ENCODE data around the gene PIGN.

Gene PIGN

DNA sequence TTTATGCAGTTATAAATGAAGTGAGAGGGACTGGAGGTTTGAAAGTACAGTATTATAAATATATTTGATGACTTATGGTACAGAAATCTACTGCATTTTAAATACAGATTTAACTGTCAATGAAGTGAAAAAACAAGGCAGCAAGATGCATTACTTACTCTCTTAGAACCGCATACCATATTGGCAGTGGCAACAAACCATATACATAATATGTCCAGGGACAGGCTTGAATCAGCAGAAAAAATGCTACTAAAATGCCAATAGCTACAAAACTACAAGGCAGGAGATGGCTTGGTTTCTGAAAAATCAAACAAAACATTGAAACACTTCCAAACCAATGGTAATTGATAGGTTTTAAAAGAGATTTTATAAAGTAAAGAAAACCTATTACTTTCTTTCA, 77.2 kb downstream of the PIGN start:
- Histone ChIP-seq H3K4me1 (ENCODE audit: control insufficient read depth in 1 of 2, insufficient read depth in 1 of 2, low read depth in 1 of 2, low read length in 1 of 2) (no peaks in the 10 kb centered on the region), H3K27ac (no peak overlapping the region), H3K27me3 (no peaks in the 10 kb centered on the region), H3K36me3 (no peaks in the 10 kb centered on the region), H3K4me3 (ENCODE audit: low read depth in 1 of 2, low read length in 1 of 2) (no peak overlapping the region), H3K9me3 (no peaks in the 10 kb centered on the region)
- no peak for TF ChIP-seq CTCF (IDR thresholded peaks at IDR 0.05)

DNA sequence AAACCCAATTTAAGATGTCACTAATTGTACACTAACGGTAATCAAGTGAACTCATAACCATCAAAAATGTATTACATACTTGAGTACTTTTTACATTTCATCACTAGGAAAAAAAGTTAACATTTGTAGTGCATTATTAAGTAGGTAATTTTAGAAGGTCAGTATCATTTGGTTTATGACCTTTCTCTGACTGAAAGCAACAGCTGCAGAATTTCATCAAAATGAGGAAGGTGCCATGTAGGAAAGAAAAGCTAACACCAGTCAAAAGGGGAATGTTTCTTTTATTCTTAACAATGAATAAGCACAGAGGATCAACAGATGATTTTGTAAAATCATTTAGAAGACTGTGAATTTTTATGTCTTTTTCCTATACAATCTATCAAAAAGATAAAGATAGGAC, 79.0 kb downstream of the PIGN start:
- no peak overlapping the region for H3K4me3 ChIP-seq (ENCODE audit: low read depth in 1 of 2, low read length in 1 of 2)

DNA sequence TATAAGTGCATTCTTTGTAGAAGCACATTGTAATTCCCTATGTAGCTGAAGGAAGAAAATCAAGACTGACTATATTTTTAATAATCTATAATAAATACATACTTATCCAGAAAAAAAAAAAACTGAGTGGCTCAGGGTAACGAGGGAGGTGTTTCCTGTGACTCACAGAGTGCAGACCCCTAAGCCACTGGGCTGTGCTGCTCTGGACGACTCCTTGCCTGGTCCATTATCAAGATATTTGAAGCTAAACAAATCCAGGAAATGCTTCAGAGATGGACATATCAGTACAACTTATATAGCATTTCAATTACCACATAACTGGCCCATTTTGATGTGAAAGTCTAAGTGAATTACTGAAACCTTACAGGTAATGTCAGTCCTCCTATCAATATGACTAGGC, 80.6 kb downstream of the PIGN start:
- TF ChIP-seq CTCF (IDR thresholded peaks at IDR 0.05), result no peak
- H3K36me3 ChIP-seq, result no peaks in the 10 kb centered on the region
- H3K9me3 ChIP-seq, result no peaks in the 10 kb centered on the region
- H3K27ac ChIP-seq, result no peak overlapping the region
- H3K4me1 ChIP-seq (ENCODE audit: control insufficient read depth in 1 of 2, insufficient read depth in 1 of 2, low read depth in 1 of 2, low read length in 1 of 2), result peaks cover 2 to 25% of the 10 kb centered on the region in 2 experiments
- no peaks in the 10 kb centered on the region for H3K27me3 ChIP-seq
- no peak overlapping the region for H3K4me3 ChIP-seq (ENCODE audit: low read depth in 1 of 2, low read length in 1 of 2)

More for the DNA sequence above, 79.0 kb downstream of the PIGN start:
- Histone ChIP-seq H3K36me3 (no peaks in the 10 kb centered on the region), H3K27me3 (no peaks in the 10 kb centered on the region), H3K9me3 (no peaks in the 10 kb centered on the region), H3K4me1 (ENCODE audit: control insufficient read depth in 1 of 2, insufficient read depth in 1 of 2, low read depth in 1 of 2, low read length in 1 of 2) (peaks cover 0 to 11% of the 10 kb centered on the region in 2 experiments), H3K27ac (no peak overlapping the region)
- no peak for TF ChIP-seq CTCF (IDR thresholded peaks at IDR 0.05)

GRCh38 chr18:62105376-62105775, 81.5 kb downstream of the PIGN start:
- TF ChIP-seq CTCF (IDR thresholded peaks at IDR 0.05), result no peak
- Histone ChIP-seq H3K9me3 (no peaks in the 10 kb centered on the region), H3K36me3 (no peaks in the 10 kb centered on the region), H3K4me3 (ENCODE audit: low read depth in 1 of 2, low read length in 1 of 2) (no peak overlapping the region), H3K4me1 (ENCODE audit: control insufficient read depth in 1 of 2, insufficient read depth in 1 of 2, low read depth in 1 of 2, low read length in 1 of 2) (peaks cover 4 to 30% of the 10 kb centered on the region in 2 experiments), H3K27ac (no peak overlapping the region), H3K27me3 (no peaks in the 10 kb centered on the region)

- Histone ChIP-seq H3K27ac (no peak overlapping the region), H3K4me1 (ENCODE audit: control insufficient read depth in 1 of 2, insufficient read depth in 1 of 2, low read depth in 1 of 2, low read length in 1 of 2) (peaks cover 4 to 30% of the 10 kb centered on the region in 2 experiments), H3K36me3 (peaks cover 4% of the 10 kb centered on the region), H3K27me3 (no peaks in the 10 kb centered on the region), H3K4me3 (ENCODE audit: low read depth in 1 of 2, low read length in 1 of 2) (no peak overlapping the region), H3K9me3 (no peaks in the 10 kb centered on the region)
- TF ChIP-seq CTCF (IDR thresholded peaks at IDR 0.05), result no peak
Observed at GRCh38 chr18:62102221-62102620, 84.6 kb downstream of the PIGN start.

DNA sequence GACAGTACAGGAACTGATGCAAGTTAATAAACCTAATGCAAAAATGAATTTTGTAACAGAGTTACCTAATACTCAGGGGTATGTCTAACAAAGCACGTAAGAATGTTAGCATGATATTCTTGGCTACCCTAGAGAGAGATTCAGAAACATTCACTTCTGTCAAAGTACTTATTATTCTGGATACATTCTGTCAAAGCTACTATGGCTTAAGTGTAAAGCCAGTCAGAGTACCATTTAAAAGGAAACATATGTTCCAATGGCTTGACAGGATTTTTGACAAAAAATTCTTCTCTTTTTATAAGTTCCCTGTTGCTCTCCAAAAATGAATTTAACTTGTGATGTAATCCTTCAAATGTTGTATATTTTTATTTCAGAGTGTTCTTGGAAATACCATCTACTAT, 85.5 kb downstream of the PIGN start:
- Histone ChIP-seq H3K9me3 (no peaks in the 10 kb centered on the region), H3K27ac (no peak overlapping the region), H3K4me3 (ENCODE audit: low read depth in 1 of 2, low read length in 1 of 2) (no peak overlapping the region), H3K4me1 (ENCODE audit: control insufficient read depth in 1 of 2, insufficient read depth in 1 of 2, low read depth in 1 of 2, low read length in 1 of 2) (peaks cover 4 to 30% of the 10 kb centered on the region in 2 experiments), H3K36me3 (peaks cover 4% of the 10 kb centered on the region), H3K27me3 (no peaks in the 10 kb centered on the region)
- no peak for TF ChIP-seq CTCF (IDR thresholded peaks at IDR 0.05)

Measured in neutrophil (primary cell).